ENCODE data around the gene MDGA2.

MDGA2 gene

DNA sequence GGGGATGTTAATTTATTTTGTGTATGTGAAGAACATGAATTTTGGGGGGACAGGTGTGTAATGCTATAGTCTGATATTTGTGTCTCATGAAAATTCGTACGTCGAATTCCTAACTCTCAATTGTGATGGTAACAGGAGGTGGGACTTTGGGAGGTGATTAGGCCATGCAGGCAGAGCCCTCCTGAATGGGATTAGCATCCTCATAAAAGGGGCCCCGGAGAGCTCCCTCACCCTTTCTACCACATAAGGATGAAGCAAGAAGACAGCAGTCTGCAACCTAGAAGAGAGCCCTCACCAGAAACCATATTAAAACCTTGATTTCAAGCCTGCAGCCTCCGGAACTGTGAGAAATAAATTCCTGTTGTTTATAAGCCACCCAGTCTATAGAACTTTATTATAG is 165.4 kb downstream of the MDGA2 start:
- Histone ChIP-seq H2BK12ac (ENCODE audit: low read length in 2 of 2) (no peak overlapping the region), H3K4me2 (ENCODE audit: low read length, poor library complexity, severe bottlenecking) (no peak overlapping the region), H2BK5ac (ENCODE audit: low read depth, low read length, poor library complexity, severe bottlenecking) (no peak overlapping the region), H2AK5ac (ENCODE audit: low read length, severe bottlenecking) (no peak overlapping the region), H2BK15ac (ENCODE audit: low read depth, poor library complexity, severe bottlenecking) (no peak overlapping the region), H3K18ac (ENCODE audit: low read depth in 1 of 2, low read length in 2 of 2) (no peak overlapping the region), H3K36me3 (ENCODE audit: control insufficient read depth in 1 of 2, insufficient read depth in 2 of 2, low read depth in 1 of 2, low read length in 2 of 2) (no peaks in the 10 kb centered on the region), H3K9ac (ENCODE audit: low read length) (no peak overlapping the region), H2BK120ac (ENCODE audit: low read depth, low read length) (no peak overlapping the region), H3K4me3 (ENCODE audit: insufficient read depth in 1 of 2, low read depth in 1 of 2, low read length in 2 of 2) (no peak overlapping the region), H3K23ac (ENCODE audit: low read length in 2 of 2) (no peak overlapping the region), H3K79me1 (replicated peaks; ENCODE audit: low read length, poor library complexity, severe bottlenecking) (no peaks in the 10 kb centered on the region), H3K27ac (ENCODE audit: low read length, poor library complexity, severe bottlenecking) (no peak overlapping the region), H3K27me3 (ENCODE audit: control insufficient read depth in 1 of 2, insufficient read depth in 1 of 2, low read length in 2 of 2) (no peaks in the 10 kb centered on the region), H2AFZ (ENCODE audit: low read depth, low read length) (no peak overlapping the region), H4K91ac (ENCODE audit: low read length) (no peak overlapping the region), H3K9me3 (ENCODE audit: control insufficient read depth, low read length) (no peaks in the 10 kb centered on the region), H3K4ac (ENCODE audit: low read depth in 1 of 2, low read length in 2 of 2) (no peak overlapping the region), H3K14ac (ENCODE audit: low read length in 2 of 2) (no peak overlapping the region), H4K8ac (ENCODE audit: low read length) (no peak overlapping the region), H3K4me1 (ENCODE audit: control insufficient read depth, insufficient read depth, low read depth, low read length) (no peaks in the 10 kb centered on the region)
- WGBS: 78% methylated on average over 4 of the region's 5 CpGs
- DNase-seq: no peak

DNA sequence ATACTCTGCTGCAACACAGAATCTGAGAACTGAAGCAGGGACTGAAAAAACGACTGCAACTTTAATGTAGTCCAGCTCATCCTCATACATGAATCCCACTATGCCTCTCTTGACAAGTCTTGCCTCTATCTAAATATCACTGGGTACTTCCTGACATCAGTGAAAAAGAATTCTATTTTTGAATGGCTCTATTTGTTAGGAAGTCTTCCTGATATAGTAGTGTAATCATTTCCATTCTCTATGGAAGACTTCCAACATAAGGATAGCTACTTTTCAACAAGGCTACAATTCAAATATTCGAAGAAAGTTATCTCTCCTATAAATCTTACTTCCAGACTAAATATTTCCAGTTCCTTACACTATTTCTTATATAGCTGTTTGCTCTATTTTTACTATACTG is 167.5 kb downstream of the MDGA2 start:
- Histone ChIP-seq H4K91ac (ENCODE audit: low read length) (no peak overlapping the region), H2AK5ac (ENCODE audit: low read length, severe bottlenecking) (no peak overlapping the region)

DNA sequence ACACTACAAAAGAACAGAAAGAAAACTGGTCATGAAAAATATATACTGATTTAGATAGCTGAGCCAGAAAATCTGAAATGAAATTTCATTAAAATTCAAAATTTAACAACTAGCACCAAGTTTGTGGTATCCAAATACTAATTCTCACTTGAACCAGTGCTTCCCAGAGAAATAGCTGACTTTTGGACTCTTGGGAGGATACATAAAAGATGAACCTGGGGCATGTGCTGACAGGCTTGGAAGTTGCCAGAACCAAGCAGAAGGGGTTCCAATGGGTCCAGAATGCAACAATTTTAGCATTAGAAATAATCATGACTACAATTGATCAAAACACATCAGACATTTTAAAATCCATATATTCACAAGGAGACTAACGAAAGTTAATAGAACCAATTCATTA is 175.0 kb downstream of the MDGA2 start:
- no peaks in the 10 kb centered on the region for H3K27me3 ChIP-seq (ENCODE audit: control insufficient read depth in 1 of 2, insufficient read depth in 1 of 2, low read length in 2 of 2)
- H3K14ac ChIP-seq (ENCODE audit: low read length in 2 of 2): no peak overlapping the region
- H4K91ac ChIP-seq (ENCODE audit: low read length): no peak overlapping the region
- no peak overlapping the region for H2BK5ac ChIP-seq (ENCODE audit: low read depth, low read length, poor library complexity, severe bottlenecking)
- no peaks in the 10 kb centered on the region for H3K36me3 ChIP-seq (ENCODE audit: control insufficient read depth in 1 of 2, insufficient read depth in 2 of 2, low read depth in 1 of 2, low read length in 2 of 2)
- H3K23ac ChIP-seq (ENCODE audit: low read length in 2 of 2): no peak overlapping the region
- H3K9me3 ChIP-seq (ENCODE audit: control insufficient read depth, low read length): no peaks in the 10 kb centered on the region
- H2AFZ ChIP-seq (ENCODE audit: low read depth, low read length): no peak overlapping the region
- H2BK120ac ChIP-seq (ENCODE audit: low read depth, low read length): no peak overlapping the region
- DNase-seq: no peak
- H2AK5ac ChIP-seq (ENCODE audit: low read length, severe bottlenecking): no peak overlapping the region
- H3K79me1 ChIP-seq (replicated peaks; ENCODE audit: low read length, poor library complexity, severe bottlenecking): no peaks in the 10 kb centered on the region
- H4K8ac ChIP-seq (ENCODE audit: low read length): no peak overlapping the region
- no peak overlapping the region for H2BK15ac ChIP-seq (ENCODE audit: low read depth, poor library complexity, severe bottlenecking)
- H3K4me3 ChIP-seq (ENCODE audit: insufficient read depth in 1 of 2, low read depth in 1 of 2, low read length in 2 of 2): no peak overlapping the region
- H3K18ac ChIP-seq (ENCODE audit: low read depth in 1 of 2, low read length in 2 of 2): no peak overlapping the region
- H3K27ac ChIP-seq (ENCODE audit: low read length, poor library complexity, severe bottlenecking): no peak overlapping the region
- no peak overlapping the region for H3K4me2 ChIP-seq (ENCODE audit: low read length, poor library complexity, severe bottlenecking)
- no peak overlapping the region for H2BK12ac ChIP-seq (ENCODE audit: low read length in 2 of 2)
- no CpG with 5 or more reads among the region's 1 CpG for WGBS
- H3K4me1 ChIP-seq (ENCODE audit: control insufficient read depth, insufficient read depth, low read depth, low read length): no peaks in the 10 kb centered on the region
- no peak overlapping the region for H3K4ac ChIP-seq (ENCODE audit: low read depth in 1 of 2, low read length in 2 of 2)
- no peak overlapping the region for H3K9ac ChIP-seq (ENCODE audit: low read length)

More for the DNA sequence above, 167.5 kb downstream of the MDGA2 start:
- Histone ChIP-seq H3K9ac (ENCODE audit: low read length) (no peak overlapping the region), H2BK15ac (ENCODE audit: low read depth, poor library complexity, severe bottlenecking) (no peak overlapping the region), H3K36me3 (ENCODE audit: control insufficient read depth in 1 of 2, insufficient read depth in 2 of 2, low read depth in 1 of 2, low read length in 2 of 2) (no peaks in the 10 kb centered on the region), H3K9me3 (ENCODE audit: control insufficient read depth, low read length) (no peaks in the 10 kb centered on the region), H4K8ac (ENCODE audit: low read length) (no peak overlapping the region), H3K23ac (ENCODE audit: low read length in 2 of 2) (no peak overlapping the region), H2BK120ac (ENCODE audit: low read depth, low read length) (no peak overlapping the region), H3K27me3 (ENCODE audit: control insufficient read depth in 1 of 2, insufficient read depth in 1 of 2, low read length in 2 of 2) (no peaks in the 10 kb centered on the region), H3K4me2 (ENCODE audit: low read length, poor library complexity, severe bottlenecking) (no peak overlapping the region), H3K18ac (ENCODE audit: low read depth in 1 of 2, low read length in 2 of 2) (no peak overlapping the region), H2AFZ (ENCODE audit: low read depth, low read length) (no peak overlapping the region), H3K14ac (ENCODE audit: low read length in 2 of 2) (no peak overlapping the region), H3K4me1 (ENCODE audit: control insufficient read depth, insufficient read depth, low read depth, low read length) (no peaks in the 10 kb centered on the region), H3K27ac (ENCODE audit: low read length, poor library complexity, severe bottlenecking) (no peak overlapping the region), H3K4ac (ENCODE audit: low read depth in 1 of 2, low read length in 2 of 2) (no peak overlapping the region), H2BK5ac (ENCODE audit: low read depth, low read length, poor library complexity, severe bottlenecking) (no peak overlapping the region), H3K79me1 (replicated peaks; ENCODE audit: low read length, poor library complexity, severe bottlenecking) (no peaks in the 10 kb centered on the region), H2BK12ac (ENCODE audit: low read length in 2 of 2) (no peak overlapping the region), H3K4me3 (ENCODE audit: insufficient read depth in 1 of 2, low read depth in 1 of 2, low read length in 2 of 2) (no peak overlapping the region)
- DNase-seq: no peak
- WGBS: 97% methylated on average over 2 of the region's 2 CpGs

DNA sequence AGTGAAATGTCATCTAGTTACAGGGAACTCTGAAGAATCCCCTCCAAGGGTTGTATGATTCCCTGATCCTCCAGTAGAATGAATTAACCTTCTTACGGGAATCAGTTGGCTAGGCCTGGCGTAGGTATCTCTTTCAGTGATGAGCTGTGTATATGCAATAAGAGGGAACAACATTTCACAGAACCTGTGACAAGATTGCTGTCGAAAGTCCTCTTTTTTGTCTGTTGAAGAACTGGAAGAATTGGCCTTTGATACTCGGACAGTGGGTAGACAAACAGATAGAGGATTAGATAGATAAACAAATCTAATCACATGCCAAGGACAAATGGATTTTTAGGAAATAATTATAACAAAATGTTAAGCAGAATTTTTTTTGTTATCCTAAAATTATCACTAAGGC is 184.6 kb downstream of the MDGA2 start:
- H2BK5ac ChIP-seq (ENCODE audit: low read depth, low read length, poor library complexity, severe bottlenecking): no peak overlapping the region
- WGBS: 100% methylated on average over 3 of the region's 4 CpGs

More for the DNA sequence above, 184.6 kb downstream of the MDGA2 start:
- Histone ChIP-seq H3K79me1 (replicated peaks; ENCODE audit: low read length, poor library complexity, severe bottlenecking) (no peaks in the 10 kb centered on the region), H3K4me1 (ENCODE audit: control insufficient read depth, insufficient read depth, low read depth, low read length) (no peaks in the 10 kb centered on the region), H4K8ac (ENCODE audit: low read length) (no peak overlapping the region), H3K4ac (ENCODE audit: low read depth in 1 of 2, low read length in 2 of 2) (no peak overlapping the region), H3K14ac (ENCODE audit: low read length in 2 of 2) (no peak overlapping the region), H2BK120ac (ENCODE audit: low read depth, low read length) (no peak overlapping the region), H3K27me3 (ENCODE audit: control insufficient read depth in 1 of 2, insufficient read depth in 1 of 2, low read length in 2 of 2) (no peaks in the 10 kb centered on the region), H3K4me2 (ENCODE audit: low read length, poor library complexity, severe bottlenecking) (no peak overlapping the region), H2BK15ac (ENCODE audit: low read depth, poor library complexity, severe bottlenecking) (no peak overlapping the region), H3K27ac (ENCODE audit: low read length, poor library complexity, severe bottlenecking) (no peak overlapping the region), H2AK5ac (ENCODE audit: low read length, severe bottlenecking) (no peak overlapping the region), H3K9ac (ENCODE audit: low read length) (no peak overlapping the region), H2BK12ac (ENCODE audit: low read length in 2 of 2) (no peak overlapping the region), H3K4me3 (ENCODE audit: insufficient read depth in 1 of 2, low read depth in 1 of 2, low read length in 2 of 2) (no peak overlapping the region), H3K23ac (ENCODE audit: low read length in 2 of 2) (no peak overlapping the region), H3K9me3 (ENCODE audit: control insufficient read depth, low read length) (peaks cover 3% of the 10 kb centered on the region), H3K18ac (ENCODE audit: low read depth in 1 of 2, low read length in 2 of 2) (no peak overlapping the region), H2AFZ (ENCODE audit: low read depth, low read length) (no peak overlapping the region), H3K36me3 (ENCODE audit: control insufficient read depth in 1 of 2, insufficient read depth in 2 of 2, low read depth in 1 of 2, low read length in 2 of 2) (no peaks in the 10 kb centered on the region), H4K91ac (ENCODE audit: low read length) (no peak overlapping the region)
- no peak for DNase-seq
